Inflammatory macrophage treated with lipopolysaccharide for 4 hours (primary cell): ENCODE results near the gene RMP24.
"Not testable (repeated sequence)": the region's sequence is repeated elsewhere in the genome, so short reads cannot be mapped to it uniquely, and the experiment has no call there.

Experiments used
- DNase-seq: peaks from one replicate; pipeline ENCODE4 v3.0.0-alpha.2; 2020

The RMP24 gene

GRCh38 chr18:35972197-35973000 is at the start of gene RMP24:
Gene RMP24, plus strand, starts transcription at chr18:35972679.
- peak; percentile 93 for DNase-seq

GRCh38 chr18:35923939-35924684 is 48.4 kb upstream of the RMP24 start:
- no peak for DNase-seq

- DNase-seq = no peak
These were observed 45.6 kb upstream of the RMP24 start for GRCh38 chr18:35926884-35927283.

GRCh38 chr18:35927430-35927829 is 45.0 kb upstream of the RMP24 start:
- DNase-seq = no peak

- DNase-seq = no peak
These were observed 38.5 kb upstream of the RMP24 start for GRCh38 chr18:35933982-35934381.

- no peak for DNase-seq
These were observed 37.6 kb upstream of the RMP24 start for GRCh38 chr18:35934891-35935290.

- DNase-seq = no peak
These were observed 36.7 kb upstream of the RMP24 start for GRCh38 chr18:35935805-35936204.

- no peak for DNase-seq
These were observed 35.5 kb upstream of the RMP24 start for GRCh38 chr18:35936951-35937350.

- DNase-seq = no peak
These were observed 34.3 kb upstream of the RMP24 start for GRCh38 chr18:35938158-35938557.

GRCh38 chr18:35938562-35938961 is 33.9 kb upstream of the RMP24 start:
- peak; percentile 40 for DNase-seq

- peak; percentile 20 for DNase-seq
These were observed 33.3 kb upstream of the RMP24 start for GRCh38 chr18:35939138-35939537.

- no peak for DNase-seq
These were observed 31.2 kb upstream of the RMP24 start for GRCh38 chr18:35941299-35941698.

GRCh38 chr18:35942133-35942532 is 30.3 kb upstream of the RMP24 start:
- DNase-seq = no peak

- DNase-seq = no peak
These were observed 29.8 kb upstream of the RMP24 start for GRCh38 chr18:35942661-35943060.

- no peak for DNase-seq
These were observed 24.4 kb upstream of the RMP24 start for GRCh38 chr18:35948080-35948479.

GRCh38 chr18:35949090-35949489 is 23.4 kb upstream of the RMP24 start:
- no peak for DNase-seq

- DNase-seq = peak; percentile 65
These were observed 22.4 kb upstream of the RMP24 start for GRCh38 chr18:35949903-35950627.

- DNase-seq = no peak
These were observed 21.9 kb upstream of the RMP24 start for GRCh38 chr18:35950628-35950982.

GRCh38 chr18:35953688-35954087 is 18.8 kb upstream of the RMP24 start:
- DNase-seq = no peak

GRCh38 chr18:35956226-35956625 is 16.3 kb upstream of the RMP24 start:
- DNase-seq = no peak

- DNase-seq = no peak
These were observed 10.2 kb upstream of the RMP24 start for GRCh38 chr18:35962320-35962719.

- no peak for DNase-seq
These were observed 8.2 kb upstream of the RMP24 start for GRCh38 chr18:35964319-35964718.

GRCh38 chr18:35967866-35968265 is 4.6 kb upstream of the RMP24 start:
- DNase-seq = not testable (repeated sequence)
